Measurements from ENCODE around the gene SLC6A9.

The SLC6A9 gene

DNA sequence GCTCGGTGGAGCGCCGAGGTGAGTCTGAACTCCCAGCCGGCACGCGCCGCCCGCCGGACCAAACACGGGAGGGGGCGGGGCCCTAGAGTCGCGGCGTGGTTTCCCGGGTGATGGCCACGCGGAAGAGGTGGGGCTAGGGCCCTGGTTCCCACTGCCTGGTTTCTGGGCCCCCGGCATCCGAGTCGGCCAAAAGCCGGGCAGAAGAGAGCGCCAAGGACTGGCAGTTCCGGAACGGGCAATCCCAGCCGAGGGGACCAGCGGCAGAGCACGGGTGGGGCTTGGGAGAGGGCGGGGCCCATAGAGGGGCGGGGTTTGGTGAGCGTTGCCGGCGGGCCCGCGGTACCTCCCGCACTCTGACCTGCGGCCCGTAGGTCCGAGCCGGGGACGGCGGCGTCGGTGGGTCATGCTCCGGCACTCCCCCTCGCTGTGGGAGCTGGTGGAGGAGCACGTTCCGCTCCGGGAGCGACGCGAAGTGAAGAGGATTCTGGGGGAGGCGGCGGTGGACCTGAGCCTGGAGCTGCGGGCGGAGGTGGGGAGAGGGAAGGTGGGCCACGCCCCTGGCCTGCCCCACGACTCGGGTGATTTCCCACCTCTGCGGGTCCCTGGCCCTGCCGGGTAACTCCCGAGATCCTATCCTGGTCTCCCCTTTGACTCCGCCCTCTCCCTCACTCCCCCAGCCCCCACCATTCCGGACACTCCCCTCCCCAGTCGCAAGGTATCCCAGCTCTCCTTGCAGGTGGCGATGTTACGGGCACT lies 39.6 kb downstream of the SLC6A9 start, which contains the start of gene CCDC24:
Gene CCDC24 (plus strand): TSS at position 124 of the 756 bp plus-strand sequence. CDS start 280 bp downstream, at position 404.
- H3K4me3 ChIP-seq (ENCODE audit: low read length): peak within 1 kb of the TSS; percentile 67
- DNase-seq (ENCODE audit: low read depth, low spot score): no peak

DNA sequence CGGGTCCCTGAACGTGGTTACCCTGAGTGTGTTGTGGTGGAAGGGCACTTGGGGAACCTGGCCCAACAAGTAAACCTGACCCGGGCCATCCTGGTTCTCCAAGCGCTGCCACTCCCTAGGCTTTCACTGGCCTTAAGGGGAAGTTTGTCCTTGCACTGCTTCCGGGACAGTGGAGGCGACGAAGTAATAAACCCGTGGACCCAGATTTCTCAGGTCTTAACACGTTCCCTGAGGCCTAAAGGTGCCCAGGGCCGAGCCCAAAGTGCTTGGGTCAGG lies 40.1 kb downstream of the SLC6A9 start:
- DNase-seq (ENCODE audit: low read depth, low spot score): no peak
- peak overlapping the region; percentile 67 for H3K4me3 ChIP-seq (ENCODE audit: low read length)

DNA sequence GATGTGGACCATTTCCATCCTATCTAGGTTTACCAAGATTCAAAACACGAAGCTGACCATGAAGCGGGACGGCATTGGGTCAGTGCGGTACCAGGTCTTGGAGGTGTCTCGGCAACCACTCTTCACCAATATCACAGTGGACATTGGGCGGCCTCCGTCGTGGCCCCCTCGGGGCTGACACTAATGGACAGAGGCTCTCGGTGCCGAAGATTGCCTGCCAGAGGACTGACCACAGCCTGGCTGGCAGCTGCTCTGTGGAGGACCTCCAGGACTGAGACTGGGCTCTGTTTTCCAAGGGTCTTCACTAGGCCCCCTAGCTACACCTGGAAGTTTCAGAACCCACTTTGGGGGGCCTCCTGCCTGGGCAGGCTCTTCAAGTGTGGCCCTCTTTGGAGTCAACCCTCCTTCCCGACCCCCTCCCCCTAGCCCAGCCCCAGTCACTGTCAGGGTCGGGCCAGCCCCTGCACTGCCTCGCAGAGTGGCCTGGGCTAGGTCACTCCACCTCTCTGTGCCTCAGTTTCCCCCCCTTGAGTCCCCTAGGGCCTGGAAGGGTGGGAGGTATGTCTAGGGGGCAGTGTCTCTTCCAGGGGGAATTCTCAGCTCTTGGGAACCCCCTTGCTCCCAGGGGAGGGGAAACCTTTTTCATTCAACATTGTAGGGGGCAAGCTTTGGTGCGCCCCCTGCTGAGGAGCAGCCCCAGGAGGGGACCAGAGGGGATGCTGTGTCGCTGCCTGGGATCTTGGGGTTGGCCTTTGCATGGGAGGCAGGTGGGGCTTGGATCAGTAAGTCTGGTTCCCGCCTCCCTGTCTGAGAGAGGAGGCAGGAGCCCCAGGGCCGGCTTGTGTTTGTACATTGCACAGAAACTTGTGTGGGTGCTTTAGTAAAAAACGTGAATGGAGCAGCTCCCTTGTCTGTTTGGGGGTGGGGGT lies 40.7 kb downstream of the SLC6A9 start:
- no peak for DNase-seq (ENCODE audit: low read depth, low spot score)
- peak overlapping the region; percentile 67 for H3K4me3 ChIP-seq (ENCODE audit: low read length)

DNA sequence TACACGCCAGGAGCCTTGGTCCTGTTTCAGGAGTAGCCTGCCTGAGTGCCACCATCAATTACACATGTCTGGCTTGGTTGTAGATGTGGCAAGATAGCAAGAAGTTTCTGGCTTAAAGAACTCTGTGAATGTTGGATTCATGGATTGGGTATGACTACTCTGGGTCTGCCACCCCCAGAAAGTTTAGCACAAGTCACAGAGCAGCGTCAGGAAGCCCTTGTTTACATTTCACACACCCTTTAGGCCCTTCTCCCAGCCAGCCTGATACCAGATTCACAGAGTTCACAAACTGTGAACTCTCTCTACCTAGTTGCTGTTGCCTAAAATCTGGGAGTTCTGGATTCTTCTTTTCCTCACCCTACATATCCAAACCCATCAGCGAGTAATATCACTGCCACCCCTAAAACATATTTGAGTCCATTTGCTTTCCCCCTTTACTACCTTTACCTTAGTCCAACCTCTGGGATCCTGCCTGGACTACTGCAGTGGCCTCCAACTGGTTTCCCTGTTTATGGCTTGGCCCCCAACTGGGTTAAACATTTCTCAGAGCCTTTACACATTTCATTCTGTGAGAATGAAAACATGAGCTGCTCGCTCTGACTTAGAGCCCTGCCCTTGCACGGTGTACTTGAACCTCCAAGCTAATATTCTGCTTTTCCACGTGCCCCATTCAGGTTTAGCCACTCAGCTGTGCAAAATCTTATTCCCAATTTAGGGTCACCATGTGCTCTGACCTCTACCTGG lies 43.9 kb downstream of the SLC6A9 start:
- no peak overlapping the region for H3K4me3 ChIP-seq (ENCODE audit: low read length)
- DNase-seq (ENCODE audit: low read depth, low spot score): no peak

- no peak for DNase-seq (ENCODE audit: low read depth, low spot score)
Measured at GRCh38 chr1:43986712-43987111, 44.5 kb downstream of the SLC6A9 start.

DNA sequence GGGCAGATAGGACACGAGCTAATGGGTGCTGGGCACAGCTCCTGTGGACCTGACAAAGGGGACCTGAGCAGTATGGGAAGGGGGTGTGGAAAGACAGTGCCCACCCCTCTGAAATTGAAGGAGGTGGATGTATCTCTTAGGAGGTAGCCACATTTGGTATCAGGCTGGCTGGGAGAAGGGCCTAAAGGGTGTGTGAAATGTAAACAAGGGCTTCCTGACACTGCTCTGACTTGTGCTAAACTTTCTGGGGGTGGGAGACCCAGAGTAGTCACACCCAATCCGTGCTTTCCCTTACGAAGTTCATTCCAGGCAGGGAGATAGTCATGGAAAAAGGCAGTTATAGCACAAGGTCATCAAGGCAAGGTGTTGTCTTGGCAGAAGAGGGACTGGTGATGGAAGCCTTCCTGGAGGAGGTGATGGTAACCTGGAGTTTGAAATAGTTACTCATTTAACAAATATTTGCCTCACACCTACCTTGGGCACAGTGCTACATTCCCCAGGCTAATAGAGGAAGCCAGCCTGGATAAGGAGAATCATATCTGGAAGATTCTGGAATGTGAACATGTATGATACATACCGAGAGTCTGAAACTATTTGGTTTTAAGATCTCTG lies 45.2 kb downstream of the SLC6A9 start:
- no peak for DNase-seq (ENCODE audit: low read depth, low spot score)
- H3K4me3 ChIP-seq (ENCODE audit: low read length): no peak overlapping the region

More at GRCh38 chr1:43986712-43987111, 44.5 kb downstream of the SLC6A9 start:
- no peak overlapping the region for H3K4me3 ChIP-seq (ENCODE audit: low read length)

GRCh38 chr1:43984855-43985254 lies 46.4 kb downstream of the SLC6A9 start:
- DNase-seq (ENCODE audit: low read depth, low spot score): no peak

GRCh38 chr1:43983253-43983899 lies 47.9 kb downstream of the SLC6A9 start:
- H3K4me3 ChIP-seq (ENCODE audit: low read length): no peak overlapping the region
- DNase-seq (ENCODE audit: low read depth, low spot score): no peak

More at GRCh38 chr1:43984855-43985254, 46.4 kb downstream of the SLC6A9 start:
- no peak overlapping the region for H3K4me3 ChIP-seq (ENCODE audit: low read length)

DNA sequence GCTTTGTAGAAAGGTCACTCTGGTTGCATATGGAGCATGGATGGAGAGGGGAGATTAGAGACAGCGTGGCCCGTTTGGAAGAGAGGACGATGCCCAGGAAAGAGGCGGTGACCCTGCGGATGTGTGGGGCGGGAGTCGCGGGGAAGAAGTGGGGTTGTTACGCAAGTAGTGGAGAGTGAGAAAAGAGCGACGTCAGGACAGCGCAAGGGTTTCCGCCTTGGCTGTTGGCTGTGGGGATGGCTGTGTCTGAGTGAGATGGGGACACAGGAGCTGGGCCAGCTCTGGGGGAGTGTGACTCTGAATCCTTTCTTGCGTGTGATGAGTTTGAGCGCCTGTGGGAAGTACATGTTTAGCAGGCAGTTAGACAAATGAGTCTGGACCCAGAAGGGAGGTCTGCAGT lies 48.5 kb downstream of the SLC6A9 start:
- DNase-seq (ENCODE audit: low read depth, low spot score): no peak
- no peak overlapping the region for H3K4me3 ChIP-seq (ENCODE audit: low read length)

GRCh38 chr1:43982241-43982640 lies 49.0 kb downstream of the SLC6A9 start:
- DNase-seq (ENCODE audit: low read depth, low spot score): no peak
- H3K4me3 ChIP-seq (ENCODE audit: low read length): no peak overlapping the region

- no peak overlapping the region for H3K4me3 ChIP-seq (ENCODE audit: low read length)
- DNase-seq (ENCODE audit: low read depth, low spot score): no peak
Measured at GRCh38 chr1:43981636-43982035, 49.6 kb downstream of the SLC6A9 start.

- H3K4me3 ChIP-seq (ENCODE audit: low read length): no peak overlapping the region
- DNase-seq (ENCODE audit: low read depth, low spot score): no peak
Measured at GRCh38 chr1:43981135-43981491, 50.1 kb downstream of the SLC6A9 start.

DNA sequence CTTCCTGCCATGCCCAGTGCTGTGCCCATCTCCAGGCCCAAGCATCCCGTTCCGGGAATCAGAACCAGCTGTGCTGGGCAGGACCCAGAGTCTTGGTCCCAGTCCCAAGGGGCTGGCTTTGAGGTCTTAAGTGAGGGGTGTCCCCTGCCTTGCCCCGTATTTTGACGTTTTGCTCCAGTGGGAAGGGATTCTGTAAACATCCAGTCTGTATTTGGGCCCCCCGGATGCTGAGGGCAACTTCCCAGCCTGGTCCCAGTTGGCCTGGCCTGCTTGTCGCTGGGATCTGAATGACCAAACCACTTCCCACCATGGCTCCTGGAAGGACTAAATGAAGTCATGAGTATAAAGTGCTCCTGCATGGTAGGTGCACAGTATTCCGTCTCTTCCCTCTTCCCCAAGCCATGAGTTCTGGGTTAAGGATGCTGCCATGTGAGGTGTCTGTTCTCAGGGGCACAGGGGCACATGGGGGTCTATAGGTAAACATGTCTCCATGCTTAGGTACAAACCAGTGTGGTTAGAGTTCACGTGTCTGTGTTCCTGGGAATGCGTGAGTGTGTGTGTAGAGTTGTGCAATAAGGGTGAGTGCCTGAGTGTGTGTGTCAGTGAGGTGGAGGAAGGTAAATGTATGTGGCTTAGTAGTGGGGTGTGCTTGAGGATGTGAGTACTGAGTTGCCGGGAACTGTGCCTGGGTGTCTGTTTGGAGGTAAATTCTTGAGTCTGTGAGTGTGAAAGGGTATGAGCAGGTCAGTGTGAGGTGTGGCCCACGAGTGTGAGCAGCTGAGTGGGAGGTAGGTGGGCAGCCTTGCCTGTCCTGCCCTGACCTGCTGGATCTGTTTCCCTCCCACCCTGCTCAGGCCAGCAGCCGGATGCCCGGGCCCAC lies 50.8 kb downstream of the SLC6A9 start:
- peak overlapping the region; percentile 59 for H3K4me3 ChIP-seq (ENCODE audit: low read length)
- DNase-seq (ENCODE audit: low read depth, low spot score): no peak

DNA sequence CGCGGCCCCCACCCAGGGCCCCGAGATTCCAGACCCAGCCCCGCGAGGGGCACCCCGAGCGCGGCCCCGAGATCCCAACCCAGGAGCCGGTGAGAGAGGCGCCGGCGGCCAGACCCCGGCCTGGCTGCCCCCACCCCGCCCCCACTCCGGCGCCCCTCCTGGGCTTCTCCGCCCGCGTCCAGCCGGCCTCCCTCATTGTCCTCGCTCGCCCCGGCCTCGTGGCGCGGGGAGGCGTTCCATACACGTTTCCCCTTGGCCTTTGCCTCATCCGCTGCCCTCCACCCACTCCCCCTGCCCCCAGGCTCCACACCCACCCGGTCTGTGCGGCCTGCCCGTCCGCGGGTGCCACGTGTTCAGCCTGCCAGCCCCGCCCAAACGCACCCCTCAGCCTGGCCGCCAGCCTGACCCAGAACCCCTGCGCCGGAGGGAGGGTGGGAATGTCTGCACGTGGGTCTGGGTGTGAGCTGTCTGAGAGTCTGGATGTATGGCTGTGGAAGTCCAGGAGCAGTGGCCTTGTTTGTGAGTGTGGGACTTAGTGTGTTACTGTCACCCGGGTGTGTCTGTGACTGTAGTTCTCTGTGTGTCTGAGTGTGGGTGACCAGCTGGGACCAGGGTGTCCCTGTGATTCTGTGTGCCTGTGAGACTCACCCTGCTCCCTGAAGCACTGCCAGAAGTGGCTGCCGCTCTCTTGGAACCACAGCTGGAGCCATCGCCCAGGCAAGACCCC lies 51.6 kb downstream of the SLC6A9 start:
- DNase-seq (ENCODE audit: low read depth, low spot score): no peak
- H3K4me3 ChIP-seq (ENCODE audit: low read length): peak overlapping the region; percentile 59

DNA sequence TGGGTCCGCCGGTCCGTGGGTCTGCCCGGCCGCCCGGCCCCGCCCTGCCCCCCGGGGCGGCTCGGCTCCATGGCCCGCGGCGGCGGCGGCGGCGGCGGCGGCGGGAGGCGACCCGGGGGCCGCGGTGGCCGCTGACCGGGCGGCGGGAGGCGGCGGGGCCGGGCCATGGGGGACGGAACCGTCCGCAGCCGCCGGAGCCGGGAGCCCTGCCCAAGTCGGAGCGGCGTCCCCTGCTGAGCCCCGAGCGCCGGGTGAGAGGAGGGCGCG lies 52.1 kb downstream of the SLC6A9 start:
- peak overlapping the region; percentile 59 for H3K4me3 ChIP-seq (ENCODE audit: low read length)
- DNase-seq (ENCODE audit: low read depth, low spot score): no peak

DNA sequence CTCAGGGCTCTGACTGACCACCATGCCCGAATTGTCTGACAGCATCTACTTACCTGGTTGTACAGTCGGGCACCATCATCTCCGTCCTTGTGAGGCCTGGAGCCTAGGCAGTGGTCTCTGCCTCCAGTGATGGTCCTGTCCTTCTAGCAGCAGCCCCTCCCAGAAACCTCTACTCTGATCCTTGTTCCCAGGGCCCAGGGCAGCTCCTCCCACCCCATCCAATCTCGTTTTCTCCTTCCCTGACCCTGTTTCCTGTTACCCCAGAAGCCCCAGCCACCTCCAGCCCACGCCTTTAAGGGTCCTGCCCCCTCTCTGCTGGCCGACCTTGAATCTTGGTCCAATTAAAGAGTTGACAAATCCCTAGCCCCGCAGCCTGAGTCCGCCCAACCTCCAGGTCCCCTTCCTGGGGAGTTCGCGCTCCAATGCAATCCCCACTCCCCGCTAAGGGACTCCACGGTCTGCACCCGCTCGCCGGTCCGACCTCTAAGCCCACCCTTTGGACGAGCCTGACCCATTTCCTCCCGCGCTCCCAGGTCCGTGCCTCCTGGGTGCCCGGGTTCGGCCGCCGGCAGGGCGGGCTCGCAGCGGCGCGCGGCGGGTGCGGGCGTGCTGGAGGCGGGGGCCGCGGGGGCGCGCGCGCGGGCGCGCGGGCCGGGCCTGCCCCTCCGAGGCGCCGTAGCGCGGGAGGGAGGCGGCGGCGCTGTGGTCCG lies 52.6 kb downstream of the SLC6A9 start, which contains the start of gene B4GALT2:
Gene B4GALT2 (plus strand): TSS at position 660 of the 710 bp plus-strand sequence. CDS start 1,951 bp downstream, outside the sequence.
- DNase-seq (ENCODE audit: low read depth, low spot score): no peak
- peak within 1 kb of the TSS; percentile 59 for H3K4me3 ChIP-seq (ENCODE audit: low read length)

DNA sequence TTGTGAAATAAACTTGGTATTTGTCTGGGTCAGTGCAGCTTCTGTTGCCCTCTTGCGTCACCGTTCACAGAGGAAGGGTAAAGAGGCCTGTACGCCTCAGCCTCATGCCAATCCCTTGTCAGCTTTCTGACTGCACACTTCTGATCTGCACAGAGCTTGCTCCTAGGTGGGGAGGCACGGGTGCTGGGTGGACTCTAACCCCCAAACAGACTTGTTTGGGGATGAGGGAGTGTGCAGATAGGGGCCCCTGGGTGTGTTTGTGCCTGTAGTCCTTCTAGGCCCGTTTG lies 53.1 kb downstream of the SLC6A9 start:
- H3K4me3 ChIP-seq (ENCODE audit: low read length): no peak overlapping the region
- DNase-seq (ENCODE audit: low read depth, low spot score): no peak

Measured in Jurkat, Clone E6-1 (cell line).